ENCODE data around the gene CLEC5A.
"Not testable (repeated sequence)": the region's sequence is repeated elsewhere in the genome, so short reads cannot be mapped to it uniquely, and the experiment has no call there.

CLEC5A gene

DNA sequence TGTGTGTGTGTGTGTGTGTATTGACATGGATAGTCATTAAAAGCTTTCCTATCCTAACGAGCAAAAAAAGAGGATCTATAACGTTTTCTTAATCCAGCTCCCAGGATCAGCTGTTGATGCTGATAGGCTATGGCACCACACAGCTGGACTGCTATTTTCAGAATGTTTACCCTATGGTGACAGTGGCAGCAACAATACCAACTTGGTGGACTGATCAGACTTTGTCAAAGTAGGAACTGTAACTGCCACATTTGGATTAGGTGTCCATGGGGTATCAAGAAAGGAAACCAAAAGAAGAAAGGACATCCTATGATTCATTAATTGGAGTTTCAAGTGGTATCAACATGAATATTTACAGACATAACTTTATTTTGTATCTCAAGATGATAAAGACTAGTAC, 2.7 kb upstream of the CLEC5A start:
- H3K4me3 ChIP-seq (ENCODE audit: low read depth, low read length): no peak overlapping the region

GRCh38 chr7:141949021-141949420, 2.2 kb upstream of the CLEC5A start:
- H3K4me3 ChIP-seq (ENCODE audit: low read depth, low read length): no peak overlapping the region

- H3K4me3 ChIP-seq (ENCODE audit: low read depth, low read length): no peak overlapping the region
Observed at GRCh38 chr7:141945356-141945755, 1.4 kb downstream of the CLEC5A start.

DNA sequence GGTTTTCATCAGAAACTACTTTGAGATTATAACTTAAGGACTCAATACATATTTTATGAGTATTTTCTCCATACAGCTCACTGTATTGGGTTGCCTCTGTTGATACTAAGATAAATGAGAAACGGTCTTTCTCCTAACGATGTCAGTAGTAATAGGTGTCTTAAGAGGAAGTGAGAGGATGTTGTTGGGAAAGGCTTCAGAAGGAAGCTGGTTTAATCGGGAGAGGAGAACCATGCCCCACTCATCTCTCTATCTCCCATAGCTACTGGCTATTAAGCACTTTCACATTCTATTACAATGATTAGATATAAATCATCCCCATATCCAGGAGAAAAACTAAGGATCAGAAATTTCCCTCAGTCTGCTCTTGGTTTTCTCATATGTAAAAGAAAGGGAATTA, 2.0 kb downstream of the CLEC5A start:
- H3K4me3 ChIP-seq (ENCODE audit: low read depth, low read length): no peak overlapping the region

DNA sequence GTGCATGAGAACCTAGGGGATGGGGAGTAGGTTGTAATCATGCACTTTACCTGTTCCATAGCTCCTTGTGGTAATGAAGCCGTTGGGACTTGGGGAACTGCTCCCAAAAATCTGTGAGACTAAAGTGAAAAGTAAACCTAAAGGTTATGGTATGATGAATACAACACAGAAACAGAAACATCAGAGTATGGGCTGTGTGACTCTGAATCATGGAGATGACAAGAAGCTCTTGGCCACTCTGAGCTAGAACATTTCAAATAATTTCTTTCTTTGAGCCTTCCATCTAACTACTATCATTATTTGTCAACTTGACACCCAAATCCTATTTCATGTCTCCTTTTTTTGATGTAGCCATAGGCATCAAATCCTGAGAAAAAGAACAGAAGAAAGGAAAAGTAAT, 2.9 kb downstream of the CLEC5A start:
- no peak overlapping the region for H3K4me3 ChIP-seq (ENCODE audit: low read depth, low read length)

GRCh38 chr7:141941075-141941474, 5.7 kb downstream of the CLEC5A start:
- H3K4me3 ChIP-seq (ENCODE audit: low read depth, low read length): no peak overlapping the region

- H3K4me3 ChIP-seq (ENCODE audit: low read depth, low read length): no peak overlapping the region
Observed at GRCh38 chr7:141930211-141930610, 16.6 kb downstream of the CLEC5A start.

DNA sequence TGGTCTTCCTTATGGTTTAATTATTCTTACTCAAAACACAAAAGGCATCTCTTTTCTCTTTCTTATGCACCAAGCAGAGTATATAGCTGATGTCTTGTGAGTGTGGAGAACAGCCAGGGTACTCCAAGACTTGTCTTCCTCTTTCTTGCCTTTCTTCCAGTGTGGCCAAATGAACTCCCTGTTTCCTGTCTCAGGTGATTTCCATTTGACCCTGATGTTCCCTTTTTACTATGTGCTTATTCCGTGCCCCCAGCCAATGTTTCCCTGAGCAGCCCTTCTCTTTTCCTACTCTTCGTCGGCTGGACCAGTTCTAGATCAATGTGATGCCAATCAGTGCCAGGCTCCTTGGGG, 18.0 kb downstream of the CLEC5A start:
- H3K4me3 ChIP-seq (ENCODE audit: low read depth, low read length): no peak overlapping the region

GRCh38 chr7:141928146-141928844, 18.5 kb downstream of the CLEC5A start:
- no peak overlapping the region for H3K4me3 ChIP-seq (ENCODE audit: low read depth, low read length)

DNA sequence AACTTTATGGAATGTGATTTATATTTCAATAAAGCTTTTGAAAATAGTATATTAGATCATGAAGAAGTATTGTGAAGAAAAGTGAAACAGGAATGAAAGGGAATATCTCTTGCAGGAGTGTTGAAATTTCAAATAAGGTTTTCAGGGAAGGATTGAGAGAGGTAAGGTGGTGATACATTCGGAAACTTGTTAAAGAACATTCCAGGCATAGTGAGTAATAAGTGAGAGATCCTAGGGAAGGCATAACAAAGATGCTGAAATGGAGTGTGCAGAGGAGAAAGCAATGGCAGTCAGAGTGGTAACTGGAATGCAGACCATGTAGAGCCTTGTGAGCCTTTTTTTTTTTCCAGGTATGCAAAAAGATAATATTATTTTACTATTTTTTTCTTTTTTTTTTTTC, 26.5 kb downstream of the CLEC5A start:
- no peak overlapping the region for H3K4me3 ChIP-seq (ENCODE audit: low read depth, low read length)

GRCh38 chr7:141916099-141916498, 30.7 kb downstream of the CLEC5A start, which contains the start of gene OR9A4:
OR9A4 (plus strand) TSS chr7:141916399; CDS start chr7:141918876, 2,477 bp downstream.
- H3K4me3 ChIP-seq (ENCODE audit: low read depth, low read length): no peak within 1 kb of the TSS

DNA sequence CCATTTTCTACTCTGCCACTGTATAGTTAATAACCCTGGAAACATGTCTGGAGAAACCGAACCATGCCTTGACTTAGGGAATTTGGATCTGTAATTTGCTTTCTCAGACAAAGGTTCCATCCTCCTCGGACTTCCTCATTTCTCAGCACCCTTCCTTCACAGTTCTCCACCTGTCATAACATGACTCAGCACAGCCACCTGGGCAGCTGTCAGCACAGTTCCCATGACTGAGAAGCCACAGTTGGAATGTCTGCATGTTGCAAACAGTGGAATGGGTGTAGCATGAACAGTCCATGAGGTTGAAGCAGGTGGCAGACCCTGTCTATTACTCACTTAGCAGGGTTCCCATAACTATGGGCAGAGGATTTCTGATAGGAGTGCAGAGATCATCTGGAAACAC, 31.2 kb downstream of the CLEC5A start:
- H3K4me3 ChIP-seq (ENCODE audit: low read depth, low read length): no peak overlapping the region

GRCh38 chr7:141911391-141911790, 35.4 kb downstream of the CLEC5A start:
- no peak overlapping the region for H3K4me3 ChIP-seq (ENCODE audit: low read depth, low read length)

- no peak overlapping the region for H3K4me3 ChIP-seq (ENCODE audit: low read depth, low read length)
Observed at GRCh38 chr7:141906285-141906684, 40.5 kb downstream of the CLEC5A start.

- H3K4me3 ChIP-seq (ENCODE audit: low read depth, low read length): not testable (repeated sequence)
Observed at GRCh38 chr7:141899366-141899765, 47.4 kb downstream of the CLEC5A start.

GRCh38 chr7:141891336-141891735, 55.4 kb downstream of the CLEC5A start:
- H3K4me3 ChIP-seq (ENCODE audit: low read depth, low read length): no peak overlapping the region

GRCh38 chr7:141889321-141889720, 57.5 kb downstream of the CLEC5A start:
- H3K4me3 ChIP-seq (ENCODE audit: low read depth, low read length): no peak overlapping the region

DNA sequence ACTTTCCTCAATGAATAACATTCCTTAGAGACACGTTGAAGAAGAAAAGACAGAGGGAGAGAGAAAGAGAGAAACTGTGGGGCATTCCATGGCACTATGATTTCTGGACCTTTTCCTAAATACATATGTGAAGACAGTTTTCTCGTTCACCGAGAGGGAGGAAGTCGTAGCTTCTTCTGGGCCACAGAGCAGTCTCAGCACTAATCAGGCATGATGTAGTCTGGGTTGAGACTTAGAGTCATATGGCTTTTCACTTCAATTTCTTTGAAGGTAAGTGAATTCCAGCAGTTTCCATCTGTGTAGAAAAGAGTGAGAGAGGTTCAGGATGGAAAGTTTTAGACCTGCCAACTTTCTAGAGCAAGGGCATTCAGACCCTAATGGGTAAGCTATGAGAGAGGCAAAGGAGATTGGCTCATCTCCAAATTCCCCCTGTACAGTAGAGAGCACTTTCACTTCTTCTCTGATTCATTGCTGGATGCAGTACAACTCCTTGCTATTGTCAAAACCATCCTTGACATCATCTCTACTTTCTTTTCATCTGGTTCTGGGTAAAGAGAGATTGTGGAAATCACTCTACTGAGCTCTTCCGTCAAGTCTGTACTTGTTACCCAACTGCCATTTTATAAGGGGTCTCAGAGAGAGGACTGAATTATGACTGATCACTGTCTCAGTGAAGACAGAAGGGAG, 62.1 kb downstream of the CLEC5A start:
- no peak overlapping the region for H3K4me3 ChIP-seq (ENCODE audit: low read depth, low read length)

- no peak overlapping the region for H3K4me3 ChIP-seq (ENCODE audit: low read depth, low read length)
Observed at GRCh38 chr7:141880960-141881359, 65.8 kb downstream of the CLEC5A start.

DNA sequence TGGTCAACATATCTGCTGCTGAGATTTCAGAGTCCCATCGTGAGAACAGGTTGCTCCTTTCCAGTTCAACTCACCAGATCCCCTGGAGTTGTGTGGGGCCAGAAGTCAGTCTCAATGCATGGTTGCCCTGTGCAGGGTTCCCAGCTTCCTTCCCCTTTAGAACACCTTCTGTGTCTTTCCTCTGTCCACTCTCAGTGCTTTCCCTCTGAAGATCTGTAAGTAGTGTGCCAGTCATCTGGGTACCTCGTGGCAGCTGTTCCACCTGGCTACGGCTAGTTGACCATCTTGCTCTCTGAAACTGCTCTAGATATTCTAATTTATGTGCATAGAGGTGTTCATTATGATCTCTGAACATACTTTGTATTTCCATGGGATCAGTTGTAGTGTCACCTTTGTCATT, 69.4 kb downstream of the CLEC5A start:
- H3K4me3 ChIP-seq (ENCODE audit: low read depth, low read length): no peak overlapping the region

Data from iPS-11a (cell line).